Naive thymus-derived CD4-positive, alpha-beta T cell (primary cell): ENCODE data around the gene RGPD6. TPM values are rescaled to one million over a fixed set of nuclear protein-coding genes. Genes with fewer than 3 reads are reported as not detected.
"Not testable (repeated sequence)": the region's sequence is repeated elsewhere in the genome, so short reads cannot be mapped to it uniquely, and the experiment has no call there.

Source experiments
- ATAC-seq: fragments of 150-1000 bp; cut with Tn5 transposase; 2 replicates; pipeline ENCODE4 v1.10.0; 2021; ENCODE audit warnings: mild to moderate bottlenecking, moderate library complexity
- CTCF ChIA-PET: fragments of 350-600 bp; sonication (Branson Sonifier 250); formaldehyde crosslinking; loops from one replicate; lab custom pipeline; 2021; ENCODE audit warnings: antibody characterized with exemption; lab: Charles Lee
- POLR2A ChIA-PET: fragments of 350-600 bp; sonication (Branson Sonifier 250); formaldehyde crosslinking; loops from one replicate; lab custom pipeline; 2021; ENCODE audit warnings: antibody characterized with exemption, inconsistent platforms; lab: Charles Lee
- DNase-seq, 9 donors: peaks; one replicate each; pipeline versions ENCODE4 v3.0.0 to v3.0.0-alpha.2; 2020 to 2022; ENCODE audit warnings: mixed read lengths in 1 of 9
- H3K27ac ChIP-seq: one replicate; pipeline ENCODE4 v1.7.0; 2013; ENCODE audit warnings: mild to moderate bottlenecking, low read depth, low read length, moderate library complexity
- H3K27me3 ChIP-seq, 2 donors: one replicate each; pipeline ENCODE4 v1.7.0; 2013; ENCODE audit warnings: low read length in 2 of 2, mild to moderate bottlenecking in 2 of 2, moderate library complexity in 2 of 2; ENCODE audit not compliant: control insufficient read depth in 2 of 2, insufficient read depth in 2 of 2
- H3K36me3 ChIP-seq, 3 experiments: 1 replicate in 2 of 3; 2 replicates in 1 of 3; pipeline ENCODE4 v1.7.0; 2013; ENCODE audit warnings: low read length in 3 of 3, mild to moderate bottlenecking in 3 of 3, moderate library complexity in 1 of 3; ENCODE audit not compliant: insufficient read depth in 3 of 3, control insufficient read depth in 2 of 3
- H3K4me1 ChIP-seq, 2 donors: one replicate each; pipeline ENCODE4 v1.7.0; 2013; ENCODE audit warnings: low read length in 2 of 2, mild to moderate bottlenecking in 2 of 2, moderate library complexity in 1 of 2; ENCODE audit not compliant: control insufficient read depth in 2 of 2, insufficient read depth in 2 of 2
- H3K4me3 ChIP-seq: 2 replicates; pipeline ENCODE4 v1.7.0; 2013; ENCODE audit warnings: mild to moderate bottlenecking, low read length
- H3K9me3 ChIP-seq, 3 experiments: 1 replicate in 2 of 3; 2 replicates in 1 of 3; pipeline ENCODE4 v1.7.0; 2013; ENCODE audit warnings: low read length in 3 of 3; ENCODE audit not compliant: control insufficient read depth in 2 of 3
- H3K27ac Mint-ChIP-seq, 9 donors: one replicate each; pipeline ENCODE4 v1.8.0; 2020 to 2022; ENCODE audit warnings: mixed read lengths in 9 of 9, mild to moderate bottlenecking in 8 of 9, moderate library complexity in 5 of 9, inconsistent platforms in 2 of 9
- H3K27me3 Mint-ChIP-seq, 5 donors: one replicate each; pipeline ENCODE4 v1.8.0; 2021 to 2022; ENCODE audit warnings: mixed read lengths in 5 of 5, mild to moderate bottlenecking in 1 of 5
- H3K36me3 Mint-ChIP-seq, 5 donors: one replicate each; pipeline ENCODE4 v1.8.0; 2020 to 2022; ENCODE audit warnings: mixed read lengths in 5 of 5, mild to moderate bottlenecking in 3 of 5, inconsistent platforms in 1 of 5
- H3K4me1 Mint-ChIP-seq, 7 donors: one replicate each; pipeline ENCODE4 v1.8.0; 2020 to 2022; ENCODE audit warnings: mixed read lengths in 7 of 7, mild to moderate bottlenecking in 3 of 7, inconsistent platforms in 1 of 7
- H3K4me3 Mint-ChIP-seq, 10 donors: one replicate each; pipeline ENCODE4 v1.8.0; 2020 to 2022; ENCODE audit warnings: mild to moderate bottlenecking in 10 of 10, mixed read lengths in 10 of 10, moderate library complexity in 6 of 10, inconsistent platforms in 2 of 10
- H3K9me3 Mint-ChIP-seq, 11 donors: one replicate each; pipeline ENCODE4 v1.8.0; 2020 to 2022; ENCODE audit warnings: mixed read lengths in 11 of 11, mild to moderate bottlenecking in 4 of 11, inconsistent platforms in 1 of 11, moderate library complexity in 1 of 11
- intact Hi-C, 2 donors: fragments of 100-400 bp; cut with micrococcal nuclease; formaldehyde crosslinking; loops; one replicate each; pipeline ENCODE4 v1.15.1; 2023
- polyA plus RNA-seq, 2 donors: library from polyadenylated mRNA; unstranded; fragments of 300-500 nt; fragmentation: Illumina TruSeq; gene quantifications; one replicate each; pipeline ENCODE4 v1.2.3, GENCODE V29; 2021
- total RNA-seq, 6 experiments: library from RNA in 5 of 6; stranded (reverse) in 5 of 6; gene quantifications; 1 replicate in 5 of 6; 2 replicates in 1 of 6; pipeline ENCODE4 v1.2.3 and lab custom pipeline; 2021 to 2026

The RGPD6 gene
- total and polyA plus RNA-seq, 7 experiments from 2014 or later = 1.8 to 152 (median 13.8) TPM

DNA sequence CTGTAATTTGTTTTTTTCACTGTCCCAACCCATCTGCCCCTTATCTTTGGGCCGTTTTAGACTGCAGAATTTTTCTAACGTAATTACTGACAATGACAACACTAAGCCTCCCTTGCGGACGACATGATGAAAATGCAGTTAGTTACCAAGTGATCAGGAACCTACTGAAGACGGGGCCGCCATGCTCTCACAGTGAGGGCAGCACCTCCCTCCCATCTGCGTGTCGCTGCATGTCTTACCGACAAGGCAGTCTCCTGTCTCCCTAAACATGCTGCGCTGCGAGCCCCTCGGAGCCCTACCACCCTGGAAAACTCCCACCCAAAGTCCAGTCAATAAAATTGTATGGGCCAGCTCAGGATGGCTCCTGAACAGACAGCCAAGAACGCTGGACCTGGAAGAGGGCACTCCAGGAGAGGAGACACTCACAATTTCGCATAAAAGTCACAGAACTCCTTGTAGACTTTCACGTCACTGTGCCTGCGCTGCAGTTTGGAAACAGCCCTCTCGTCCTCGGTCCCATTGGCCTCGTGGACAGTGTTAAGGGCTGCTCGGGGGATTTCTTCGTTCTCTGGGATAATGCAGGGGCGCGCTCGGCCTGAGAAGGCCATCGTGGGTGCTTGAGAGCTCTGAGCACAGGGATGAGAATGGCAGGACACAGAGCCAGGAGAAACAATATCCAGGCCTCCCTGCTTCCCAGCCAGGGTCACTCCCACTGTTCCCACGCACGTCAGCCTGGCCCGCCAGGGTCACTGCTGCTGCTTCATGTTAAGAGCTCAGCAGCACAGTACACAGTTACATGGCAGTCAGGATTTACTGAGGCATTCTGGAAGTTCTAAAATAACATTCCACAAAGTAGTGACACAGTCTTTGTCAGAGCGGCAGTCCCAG is 104.6 kb downstream of the RGPD6 start, which contains the start of gene LIMS4:
Gene LIMS4 (minus strand): TSS at position 646 of the 888 bp plus-strand sequence. CDS start 38 bp downstream, at position 608.
- POLR2A ChIA-PET, H3K27ac Mint-ChIP-seq, H3K36me3 Mint-ChIP-seq, DNase-seq, H3K9me3 Mint-ChIP-seq, H3K9me3 ChIP-seq, H3K4me1 ChIP-seq, H3K36me3 ChIP-seq, H3K27ac ChIP-seq, H3K4me3 ChIP-seq, H3K4me3 Mint-ChIP-seq, H3K27me3 ChIP-seq, intact Hi-C loops, H3K27me3 Mint-ChIP-seq, CTCF ChIA-PET, H3K4me1 Mint-ChIP-seq, ATAC-seq: not testable (repeated sequence)

- H3K36me3 ChIP-seq, H3K27ac ChIP-seq, H3K36me3 Mint-ChIP-seq, intact Hi-C loops, H3K27me3 Mint-ChIP-seq, H3K9me3 Mint-ChIP-seq, H3K4me1 Mint-ChIP-seq, H3K9me3 ChIP-seq, H3K27ac Mint-ChIP-seq, DNase-seq, H3K4me1 ChIP-seq, CTCF ChIA-PET, POLR2A ChIA-PET, H3K27me3 ChIP-seq, H3K4me3 Mint-ChIP-seq, ATAC-seq, H3K4me3 ChIP-seq: not testable (repeated sequence)
Observed at GRCh38 chr2:110468921-110469320, 108.1 kb downstream of the RGPD6 start.

DNA sequence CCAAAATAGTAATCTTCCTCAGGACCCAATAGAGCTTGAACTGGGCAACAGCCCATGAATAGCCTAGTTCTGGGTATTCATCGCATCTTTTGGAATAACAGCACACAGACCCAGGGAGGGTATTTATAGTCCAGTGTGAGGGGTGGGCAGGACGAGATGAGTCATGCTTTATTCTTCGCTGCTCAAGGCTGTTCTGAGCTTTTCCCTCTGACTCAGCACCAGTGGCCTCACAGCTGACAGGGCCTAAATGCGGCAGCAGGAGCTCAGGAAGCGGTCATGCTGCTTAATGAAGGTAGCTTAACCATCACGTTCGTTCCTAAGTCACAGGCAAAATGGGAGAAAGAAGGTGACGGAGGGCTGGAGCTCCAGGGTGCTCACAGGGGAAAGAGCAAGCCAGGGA is 111.7 kb downstream of the RGPD6 start:
- H3K9me3 ChIP-seq, H3K9me3 Mint-ChIP-seq, H3K36me3 Mint-ChIP-seq, H3K27me3 Mint-ChIP-seq, CTCF ChIA-PET, H3K4me1 Mint-ChIP-seq, H3K4me3 Mint-ChIP-seq, H3K4me1 ChIP-seq, H3K27ac Mint-ChIP-seq, H3K27ac ChIP-seq, H3K36me3 ChIP-seq, POLR2A ChIA-PET, H3K27me3 ChIP-seq, ATAC-seq, H3K4me3 ChIP-seq, intact Hi-C loops, DNase-seq: not testable (repeated sequence)

Other genes with a start within 250 kb of the RGPD6 start
- 1 to 10 TPM in 2 of 5 experiments, under 1 TPM in 3; 0.19 to 1.6 (median 0.96) TPM for gene LIMS4, start 104.4 kb downstream of the RGPD6 start, total RNA-seq
- 1 to 10 TPM; 1.1 to 2.6 TPM for gene LIMS4, start 104.4 kb downstream of the RGPD6 start, polyA plus RNA-seq
- 10 to 100 TPM in 1 of 5 experiments, 1 to 10 TPM in 4; 2.3 to 73.7 (median 2.6) TPM for gene BUB1, start 100.8 kb upstream of the RGPD6 start, total RNA-seq
- 1 to 10 TPM; 1.1 to 1.4 TPM for gene BUB1, start 100.8 kb upstream of the RGPD6 start, polyA plus RNA-seq
- gene ACOXL, start 155.4 kb upstream of the RGPD6 start, total RNA-seq = under 1 TPM in 1 of 5 experiments, not detected in 4; 0.29 TPM
- not detected for gene ACOXL, start 155.4 kb upstream of the RGPD6 start, polyA plus RNA-seq